T-helper 2 cell treated with Interferon-gamma antibody and Interleukin-4, amounts not matched to agents 100 ng/mL and 5 ng/mL, for 36 hours (primary cell): ENCODE measurements around the gene NRDC. TPM values are rescaled to one million over a fixed set of nuclear protein-coding genes. Genes with fewer than 3 reads are reported as not detected.

ENCODE experiments used
- intact Hi-C: fragments of 100-400 bp; cut with micrococcal nuclease; formaldehyde crosslinking; loops from one replicate; pipeline ENCODE4 v1.15.1; 2023
- total RNA-seq: library from RNA; stranded (reverse); gene quantifications from 2 replicates; pipeline ENCODE4 v1.2.3, GENCODE V29; 2022

Gene NRDC
- total RNA-seq, 1 donor from 2014 or later: 176 TPM

DNA sequence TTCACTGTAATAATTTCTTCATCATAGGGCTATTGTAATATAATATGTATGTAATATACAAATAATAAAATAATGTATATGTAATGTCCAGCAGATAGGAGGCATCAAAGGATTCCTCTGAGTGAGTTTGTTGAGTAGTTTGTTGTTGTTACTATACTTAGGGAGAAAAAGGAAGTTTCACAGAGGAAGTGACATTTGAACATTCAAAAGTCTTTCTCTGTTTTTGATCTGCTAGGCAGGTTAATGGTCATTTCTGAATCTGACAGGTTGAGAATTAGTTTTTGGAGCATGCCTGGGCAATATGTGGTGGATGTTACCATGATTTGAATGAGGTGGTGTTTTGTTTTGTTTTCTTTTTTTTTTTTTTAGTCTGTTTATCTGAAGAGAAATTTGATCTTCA is 102.1 kb downstream of the NRDC start:
- intact Hi-C loops: no loop called here

DNA sequence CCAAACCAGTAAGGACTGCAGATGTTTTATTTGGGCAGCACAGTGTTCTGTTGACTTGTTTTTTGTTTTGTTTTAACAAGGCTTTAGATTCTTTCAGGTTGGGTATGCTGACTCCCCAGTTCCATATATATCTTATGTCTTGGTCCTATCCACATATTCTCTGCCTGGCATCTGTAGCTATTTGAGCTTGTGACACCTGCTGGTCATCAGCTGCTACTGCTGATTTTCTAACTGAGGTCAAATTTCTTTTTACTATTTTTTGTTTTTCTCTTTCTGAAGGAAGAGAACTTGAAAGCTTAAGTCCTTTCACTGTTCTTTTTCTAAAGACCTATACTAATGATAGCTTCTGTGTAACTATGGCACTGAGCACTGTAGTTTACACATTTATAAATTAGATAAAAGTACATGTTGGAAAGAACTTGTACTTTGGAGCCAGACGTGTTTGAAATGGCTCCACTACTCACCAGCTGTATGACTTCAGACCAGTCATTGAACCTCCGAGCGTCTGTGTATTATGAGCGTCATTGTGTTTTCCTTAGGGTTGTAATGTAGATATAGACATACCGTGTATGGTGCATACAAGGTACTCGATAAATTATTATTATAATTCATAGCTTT is 109.4 kb downstream of the NRDC start:
- intact Hi-C loops: loop anchor here (1.0 kb wide), 1 partner anchor 142 kb away; no protein-coding TSS in a partner anchor

DNA sequence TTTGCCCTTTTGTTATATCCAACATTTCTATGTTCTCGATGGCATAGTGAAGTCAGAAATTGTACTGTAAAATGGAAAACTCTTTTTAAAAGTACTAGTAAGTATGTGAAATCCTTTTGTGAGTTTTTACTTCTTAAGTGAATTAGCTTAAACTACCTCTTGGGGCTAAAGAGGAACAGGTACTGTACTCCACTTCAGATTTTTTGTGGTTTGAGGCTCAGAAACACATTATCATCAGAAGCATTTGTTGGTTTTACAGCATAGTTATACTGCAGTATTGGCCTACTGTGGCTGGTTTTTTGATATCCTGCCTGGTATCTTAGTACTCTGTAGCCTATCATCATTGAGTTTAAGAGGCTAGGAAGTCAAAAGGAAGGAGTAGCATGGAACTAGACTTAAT is 117.2 kb downstream of the NRDC start:
- intact Hi-C loops: no loop called here

DNA sequence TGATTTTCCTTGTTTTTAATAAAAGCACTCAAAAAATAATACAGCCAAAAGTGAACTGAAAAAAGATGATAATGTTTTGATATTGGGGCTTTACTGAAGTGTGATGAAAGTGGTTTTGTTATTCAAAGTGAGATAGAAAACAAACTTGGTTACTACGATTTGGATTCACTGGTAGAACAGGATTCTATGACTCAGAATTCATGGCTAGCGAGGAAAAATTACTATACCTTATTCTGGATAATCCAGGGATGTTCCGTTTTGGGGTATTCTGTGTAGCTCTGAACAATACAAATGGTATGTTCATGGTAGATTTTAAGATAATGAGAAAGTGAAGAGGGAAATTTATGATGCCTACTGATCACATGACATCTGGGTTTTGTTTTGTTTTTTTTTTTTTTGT is 117.7 kb downstream of the NRDC start:
- intact Hi-C loops: no loop called here

DNA sequence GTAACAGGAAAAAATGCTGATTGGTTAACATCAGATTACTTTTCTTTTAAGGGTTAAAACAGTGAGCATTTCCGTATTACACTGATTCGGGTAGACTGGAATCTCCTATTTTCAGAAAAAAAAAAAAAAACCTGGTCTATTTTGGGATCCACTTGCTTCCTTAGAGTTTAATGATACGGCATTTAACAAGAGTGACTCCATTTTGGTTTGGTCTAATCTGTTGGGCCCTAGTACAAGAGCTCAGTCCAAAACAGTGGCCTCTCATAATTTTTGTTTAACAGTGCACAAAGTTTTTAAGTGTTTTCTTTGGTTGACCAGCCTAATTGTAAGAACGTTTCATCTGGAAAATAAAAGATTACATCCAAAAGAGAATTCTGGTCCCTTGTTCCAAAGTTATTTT is 120.2 kb downstream of the NRDC start:
- intact Hi-C loops: no loop called here

DNA sequence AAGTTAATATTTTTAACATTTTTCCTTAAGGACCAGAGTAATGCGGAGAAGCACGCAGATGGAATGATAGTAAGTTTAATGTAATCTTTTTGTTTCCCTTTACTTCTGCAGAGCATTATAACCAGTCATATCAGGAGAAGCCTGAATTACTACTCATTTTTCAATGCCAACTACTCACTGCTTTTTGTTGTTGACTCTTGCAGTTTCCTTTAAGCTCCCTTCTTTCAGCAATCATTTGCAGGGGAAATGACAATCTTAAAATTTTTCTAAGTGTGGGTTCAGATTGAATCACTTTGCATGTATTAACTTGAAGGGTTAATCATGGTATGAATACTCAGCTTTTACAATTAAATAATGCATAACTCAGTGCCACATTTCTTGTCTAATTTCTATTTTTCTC is 122.2 kb downstream of the NRDC start:
- intact Hi-C loops: no loop called here

DNA sequence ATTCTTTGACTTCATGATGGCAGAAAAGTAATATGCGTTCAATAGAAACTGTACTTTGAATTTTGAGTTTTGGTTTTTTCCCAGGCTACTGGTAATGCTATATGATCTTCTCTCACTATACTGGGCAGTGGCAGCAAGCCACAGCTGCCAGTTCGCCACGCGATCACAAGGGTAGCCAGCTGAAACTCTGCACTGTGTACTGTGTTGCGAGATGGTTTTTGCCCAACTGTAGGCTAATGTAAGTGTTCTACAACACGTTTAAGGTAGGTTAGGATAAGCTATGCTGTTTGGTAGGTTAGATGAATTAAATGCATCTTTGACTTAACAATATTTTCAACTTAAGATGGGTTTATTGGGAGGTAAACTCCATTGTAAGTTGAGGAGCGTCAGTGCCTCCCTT is 123.1 kb downstream of the NRDC start:
- intact Hi-C loops: no loop called here

DNA sequence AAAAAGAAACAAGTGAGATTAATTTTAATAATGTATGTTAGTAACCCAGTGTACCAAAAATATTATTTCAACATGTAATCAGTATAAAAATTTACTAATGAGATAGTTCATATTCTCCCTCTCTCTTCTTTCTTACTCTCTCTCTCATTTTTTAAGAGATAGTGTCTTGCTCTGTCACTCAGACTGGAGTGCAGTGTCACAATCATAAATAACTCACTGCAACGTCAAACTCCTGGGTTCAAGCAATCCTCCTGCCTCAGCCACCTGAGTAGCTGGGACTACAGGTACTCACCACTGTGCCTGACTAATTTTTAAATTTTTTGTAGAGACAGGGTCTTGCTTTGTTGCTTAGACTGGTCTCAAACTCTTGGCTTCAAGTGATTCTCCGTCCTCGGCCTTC is 123.9 kb downstream of the NRDC start:
- intact Hi-C loops: no loop called here

DNA sequence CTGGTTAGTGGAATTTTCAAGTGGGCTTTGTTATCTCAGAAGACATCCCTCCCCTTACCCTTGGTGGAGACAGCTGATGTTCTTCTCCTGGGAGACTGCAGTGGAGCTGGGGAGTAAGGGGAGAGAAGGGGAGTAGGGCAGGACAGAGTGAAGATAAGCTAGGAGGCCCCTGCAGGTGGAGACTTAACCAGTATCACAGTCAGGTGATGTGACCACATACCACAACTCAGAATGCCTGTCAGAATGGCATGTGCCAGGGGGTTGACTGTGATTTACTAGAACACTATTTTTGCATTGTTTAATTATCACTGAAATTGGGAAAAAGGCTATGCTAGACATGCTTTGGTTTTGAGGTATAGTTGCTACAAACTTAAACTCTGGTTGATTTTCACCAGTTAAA is 124.6 kb downstream of the NRDC start:
- intact Hi-C loops: no loop called here

DNA sequence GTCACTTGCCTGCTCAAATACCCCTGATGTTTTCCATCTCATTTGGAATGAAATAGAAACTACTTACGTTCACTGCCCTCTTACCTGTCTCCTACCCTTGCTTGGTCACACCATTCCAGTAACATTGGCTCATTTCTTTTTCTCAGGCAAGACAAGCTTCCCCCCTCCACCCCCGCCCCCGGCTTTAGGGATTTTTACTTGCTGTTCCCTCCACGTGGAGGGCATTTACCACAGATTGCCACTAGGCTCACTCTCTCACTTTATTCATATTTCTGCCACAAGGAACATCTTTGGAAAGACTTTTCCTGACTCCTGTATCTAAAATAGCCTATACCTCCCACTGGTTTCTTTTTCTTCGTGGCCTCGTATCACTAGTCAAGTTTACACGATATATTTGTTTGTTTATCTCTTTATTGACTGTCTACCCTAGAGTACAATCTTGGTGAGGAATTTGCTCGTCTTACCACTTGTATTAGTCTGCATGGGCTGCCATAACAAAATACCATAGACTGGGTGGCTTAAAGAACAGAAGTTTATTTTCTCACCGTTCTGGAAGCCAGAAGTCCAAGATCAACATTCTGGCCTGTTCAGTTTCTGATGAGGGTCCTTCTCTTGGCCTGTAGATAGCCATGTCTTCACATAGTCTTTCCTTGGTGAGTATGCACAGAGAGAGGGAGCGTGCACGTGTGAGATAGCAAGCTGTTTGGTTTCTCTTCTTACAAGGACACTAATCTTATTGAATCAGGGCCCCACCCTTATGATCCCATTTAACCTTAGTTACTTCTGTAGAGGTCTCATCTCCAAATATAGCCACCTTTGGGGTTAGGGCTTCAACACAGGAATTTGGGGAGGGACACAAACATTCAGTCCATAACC is 126.2 kb downstream of the NRDC start:
- intact Hi-C loops: no loop called here

DNA sequence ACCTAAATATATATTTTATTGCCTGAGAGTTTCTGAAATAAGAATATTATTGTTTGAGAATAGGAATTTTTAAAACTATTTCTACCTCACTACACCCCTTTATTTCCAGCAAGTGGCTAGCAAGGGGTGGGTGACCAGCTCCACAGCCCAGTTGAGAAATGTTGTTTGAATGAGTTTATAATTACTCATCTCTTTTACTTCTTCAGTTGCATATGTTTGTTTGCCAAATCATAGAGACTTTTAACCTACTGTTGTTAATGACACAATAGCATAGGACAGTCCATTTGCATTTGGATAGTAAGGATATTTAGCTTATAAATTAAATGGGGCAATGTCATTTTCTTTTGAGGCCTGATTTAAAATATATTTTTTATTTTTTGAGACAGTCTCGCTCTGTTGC is 127.8 kb downstream of the NRDC start:
- intact Hi-C loops: no loop called here

DNA sequence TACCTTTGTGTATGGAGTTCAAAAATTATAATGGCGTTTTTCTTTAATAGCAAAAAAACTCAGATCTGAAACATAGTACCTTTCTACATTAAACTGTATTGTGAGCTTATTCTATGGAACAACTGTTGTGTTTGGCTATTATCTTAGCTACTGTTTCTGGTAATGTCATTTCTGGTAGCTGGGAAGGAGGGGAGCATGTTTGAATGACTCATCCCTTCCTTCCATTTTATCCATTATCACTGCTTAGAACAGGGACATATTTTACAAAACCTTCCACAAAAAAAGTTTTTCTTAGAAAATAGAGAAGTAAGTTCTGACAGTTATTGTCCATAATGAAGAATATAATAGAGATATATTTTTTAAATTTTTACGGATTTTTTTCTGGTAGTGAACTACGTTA is 128.3 kb downstream of the NRDC start:
- intact Hi-C loops: no loop called here

DNA sequence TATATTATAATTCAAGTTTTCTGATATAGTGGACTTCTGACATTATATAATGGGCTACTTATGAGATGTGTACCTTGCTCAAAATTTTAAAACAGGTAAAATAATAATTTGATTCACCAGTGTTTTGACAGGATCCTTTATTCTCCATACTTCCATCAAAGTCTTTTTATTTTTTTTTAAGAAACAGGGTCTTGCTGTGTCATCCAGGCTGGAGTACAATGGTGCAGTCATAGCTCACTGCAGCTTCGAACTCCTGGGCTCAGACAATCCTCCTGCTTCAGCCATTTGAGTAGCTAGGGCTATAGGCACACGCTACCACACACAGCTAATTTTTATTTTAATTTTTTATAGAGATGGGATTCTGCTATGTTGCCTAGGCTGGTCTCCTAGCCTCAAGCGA is 129.4 kb downstream of the NRDC start:
- intact Hi-C loops: no loop called here

DNA sequence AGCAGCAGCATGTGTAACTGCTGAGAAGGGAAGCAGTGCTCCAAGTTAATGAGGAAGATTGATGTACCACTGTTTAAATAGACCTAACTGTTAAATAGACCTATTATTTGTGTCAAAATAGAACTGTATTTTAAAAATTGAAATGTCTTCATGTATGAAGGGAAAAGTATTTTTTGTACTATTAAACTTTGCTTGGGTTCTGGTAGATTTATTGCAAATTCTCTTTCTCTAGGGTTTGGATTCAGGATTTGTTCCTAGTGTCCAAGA is 133.3 kb downstream of the NRDC start:
- intact Hi-C loops: no loop called here

DNA sequence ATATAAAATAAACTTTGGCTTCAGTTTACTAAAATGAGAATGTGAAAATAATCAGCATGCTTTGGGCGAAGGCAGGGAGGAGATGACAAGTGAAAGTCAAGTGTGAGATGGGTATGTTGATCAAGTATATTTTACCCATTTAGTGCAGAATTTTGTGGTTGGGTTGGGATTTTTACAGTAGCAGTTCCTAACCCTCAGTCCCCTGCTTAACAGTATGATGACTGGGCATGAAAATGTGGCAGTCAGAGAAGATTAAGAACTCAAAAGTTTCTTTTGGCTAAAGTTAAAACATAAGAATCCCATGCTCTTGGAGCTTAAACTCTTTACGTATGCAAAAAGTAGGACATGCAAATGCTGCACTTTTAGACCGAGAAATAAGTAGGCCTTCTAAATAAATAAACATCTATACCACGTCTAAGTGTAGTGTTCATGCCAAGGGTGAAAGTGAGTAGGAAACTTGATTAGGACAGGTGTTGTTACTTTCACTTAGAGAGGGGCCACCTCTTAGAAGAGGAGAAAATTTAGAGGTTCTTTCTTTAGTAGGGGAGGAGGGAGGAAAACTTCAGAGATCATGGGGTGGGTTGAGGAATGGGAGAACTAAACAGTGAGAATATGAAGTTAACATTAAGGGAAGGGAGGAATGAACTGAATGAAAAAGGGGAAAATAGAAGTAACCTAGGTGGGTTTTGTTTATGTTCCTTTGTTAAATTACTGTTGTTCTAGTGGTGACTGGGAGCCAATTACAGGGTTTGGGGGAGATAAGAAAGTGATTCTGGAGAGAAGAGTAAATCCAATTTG is 133.8 kb downstream of the NRDC start:
- intact Hi-C loops: no loop called here

DNA sequence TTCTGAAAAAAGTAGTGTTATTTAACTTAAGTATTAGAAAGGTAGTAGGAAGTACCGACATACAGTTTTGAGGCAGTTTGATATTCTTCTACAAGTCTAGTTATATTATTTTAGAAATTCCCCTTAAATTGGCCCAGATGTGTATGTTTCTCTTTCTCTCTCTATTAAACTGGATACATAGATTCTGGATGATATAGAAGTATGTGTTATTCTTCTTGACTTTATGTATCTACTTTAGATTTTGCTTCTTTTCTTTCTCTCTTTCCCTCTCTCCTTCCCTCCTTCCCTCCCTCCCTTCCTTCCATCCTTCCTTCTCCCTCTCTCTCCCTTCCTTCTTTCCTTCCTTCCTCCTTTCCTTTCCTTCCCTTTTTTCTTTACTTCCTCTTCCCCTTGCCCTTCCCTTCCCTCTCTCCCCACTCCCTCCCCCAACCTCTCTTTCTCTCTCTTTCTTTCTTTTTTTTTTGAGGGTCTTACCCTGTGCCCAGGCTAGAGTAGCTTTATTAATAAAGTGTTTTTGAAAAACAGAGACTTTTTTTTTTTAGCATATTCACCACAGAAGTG is 137.3 kb downstream of the NRDC start:
- intact Hi-C loops: no loop called here

DNA sequence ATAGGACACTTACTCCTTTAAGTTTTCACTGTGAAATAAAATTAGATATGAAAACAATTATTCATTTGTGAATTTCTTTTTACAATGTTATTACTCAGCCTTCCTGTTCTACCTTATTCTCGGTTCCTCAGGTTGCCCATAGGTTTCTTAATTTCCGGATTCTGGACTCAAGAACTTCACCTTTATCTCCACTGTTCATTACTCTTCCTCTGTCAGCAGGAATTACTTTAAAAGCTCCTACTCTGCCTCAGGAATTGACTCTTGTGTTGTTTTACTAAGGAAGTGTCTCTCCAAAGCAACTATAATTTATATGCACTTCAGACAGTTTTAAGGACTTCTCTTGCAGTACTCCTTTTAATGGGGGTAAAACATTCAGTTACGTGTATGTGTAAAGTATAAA is 137.9 kb downstream of the NRDC start:
- intact Hi-C loops: no loop called here

Other genes with a start within 250 kb of the NRDC start
- 0.05 TPM in 2 replicates for gene RAB3B, start 112.0 kb upstream of the NRDC start, total RNA-seq
- 13.2 and 16.0 TPM in 2 replicates for gene KTI12, start 155.1 kb upstream of the NRDC start, total RNA-seq
- 54.9 and 59.4 TPM in 2 replicates for gene TXNDC12, start 176.5 kb upstream of the NRDC start, total RNA-seq
- 37.9 and 39.4 TPM in 2 replicates for gene BTF3L4, start 177.6 kb upstream of the NRDC start, total RNA-seq